HG03039 (cell line): ENCODE measurements around the gene LRCH1.

Experiments
- ATAC-seq: cut with Tn5 transposase; IDR thresholded peaks from one replicate; pipeline ENCODE4 v1.9.1; 2021; ENCODE audit warnings: mild to moderate bottlenecking, moderate library complexity; ENCODE audit not compliant: unreplicated experiment

Gene LRCH1

GRCh38 chr13:46686171-46686570 lies 133.2 kb downstream of the LRCH1 start:
- no peak for ATAC-seq

GRCh38 chr13:46687810-46688209 lies 134.8 kb downstream of the LRCH1 start:
- peak; percentile 48 for ATAC-seq

GRCh38 chr13:46688306-46688705 lies 135.3 kb downstream of the LRCH1 start:
- no peak for ATAC-seq

- ATAC-seq = no peak
These were observed 145.0 kb downstream of the LRCH1 start for GRCh38 chr13:46698014-46698413.

GRCh38 chr13:46698910-46699460 lies 146.0 kb downstream of the LRCH1 start:
- ATAC-seq = no peak

GRCh38 chr13:46712524-46712923 lies 159.6 kb downstream of the LRCH1 start:
- no peak for ATAC-seq

- no peak for ATAC-seq
These were observed 162.4 kb downstream of the LRCH1 start for GRCh38 chr13:46715363-46715762.

- ATAC-seq = no peak
These were observed 163.9 kb downstream of the LRCH1 start for GRCh38 chr13:46716821-46717220.

GRCh38 chr13:46717275-46717674 lies 164.3 kb downstream of the LRCH1 start:
- ATAC-seq = no peak

GRCh38 chr13:46717856-46718255 lies 164.9 kb downstream of the LRCH1 start:
- ATAC-seq = no peak

- peak; percentile 47 for ATAC-seq
These were observed 167.2 kb downstream of the LRCH1 start for GRCh38 chr13:46720189-46720588.

GRCh38 chr13:46721054-46721453 lies 168.1 kb downstream of the LRCH1 start:
- ATAC-seq = no peak

GRCh38 chr13:46726347-46726746 lies 173.4 kb downstream of the LRCH1 start:
- no peak for ATAC-seq

GRCh38 chr13:46728777-46729176 lies 175.8 kb downstream of the LRCH1 start:
- no peak for ATAC-seq

GRCh38 chr13:46731535-46731934 lies 178.6 kb downstream of the LRCH1 start:
- no peak for ATAC-seq

- no peak for ATAC-seq
These were observed 182.5 kb downstream of the LRCH1 start for GRCh38 chr13:46735425-46735824.

GRCh38 chr13:46736541-46737310 lies 183.8 kb downstream of the LRCH1 start:
- no peak for ATAC-seq

GRCh38 chr13:46738055-46738454 lies 185.1 kb downstream of the LRCH1 start:
- ATAC-seq = no peak

GRCh38 chr13:46738766-46739165 lies 185.8 kb downstream of the LRCH1 start:
- no peak for ATAC-seq

- no peak for ATAC-seq
These were observed 186.6 kb downstream of the LRCH1 start for GRCh38 chr13:46739447-46740098.

- ATAC-seq = no peak
These were observed 190.2 kb downstream of the LRCH1 start for GRCh38 chr13:46743191-46743590.

GRCh38 chr13:46745062-46745461 lies 192.1 kb downstream of the LRCH1 start:
- no peak for ATAC-seq
